H9 (cell line): Measurements from ENCODE around the gene PPP1R3C. TPM values are rescaled to one million over a fixed set of nuclear protein-coding genes. Genes with fewer than 3 reads are reported as not detected.

Experiments
- DNase-seq: peaks from one replicate; pipeline ENCODE4 v3.0.0-alpha.2; 2017
- H2AFZ ChIP-seq: one replicate; pipeline ENCODE4 v1.6.1; 2013; ENCODE audit warnings: mild to moderate bottlenecking, low read length, control low read depth, moderate library complexity
- H2AK5ac ChIP-seq: 2 replicates; pipeline ENCODE4 v1.6.1; 2013; ENCODE audit warnings: low read length, control low read depth, mixed read lengths; ENCODE audit not compliant: insufficient read length
- H2BK120ac ChIP-seq: one replicate; pipeline ENCODE4 v1.6.1; 2013; ENCODE audit warnings: low read depth, mild to moderate bottlenecking, low read length, control low read depth, inconsistent platforms; ENCODE audit not compliant: poor library complexity, severe bottlenecking
- H2BK12ac ChIP-seq: 2 replicates; pipeline ENCODE4 v1.6.1; 2013; ENCODE audit warnings: low read length, control low read depth, mixed read lengths, low read depth; ENCODE audit not compliant: insufficient read length
- H2BK15ac ChIP-seq: 2 replicates; pipeline ENCODE4 v1.6.1; 2013; ENCODE audit warnings: low read depth, low read length, control low read depth
- H2BK20ac ChIP-seq: one replicate; pipeline ENCODE4 v1.6.1; 2013; ENCODE audit warnings: low read depth, mild to moderate bottlenecking, low read length, control low read depth, inconsistent platforms; ENCODE audit not compliant: poor library complexity, severe bottlenecking
- H2BK5ac ChIP-seq: 2 replicates; pipeline ENCODE4 v1.6.1; 2013; ENCODE audit warnings: low read length, control low read depth, mixed read lengths; ENCODE audit not compliant: insufficient read length
- H3K14ac ChIP-seq: 2 replicates; pipeline ENCODE4 v1.6.1; 2013; ENCODE audit warnings: low read length, control low read depth; ENCODE audit not compliant: insufficient read depth
- H3K18ac ChIP-seq: 2 replicates; pipeline ENCODE4 v1.6.1; 2013; ENCODE audit warnings: low read depth, mild to moderate bottlenecking, mixed read lengths, low read length, control low read depth; ENCODE audit not compliant: insufficient read length
- H3K23ac ChIP-seq: 2 replicates; pipeline ENCODE4 v1.6.1; 2013; ENCODE audit warnings: low read length, control low read depth, mixed read lengths, low read depth; ENCODE audit not compliant: insufficient read length
- H3K23me2 ChIP-seq: 2 replicates; pipeline ENCODE4 v1.6.1; 2013; ENCODE audit warnings: low read depth, mild to moderate bottlenecking, mixed read lengths, low read length, control low read depth; ENCODE audit not compliant: insufficient read length, poor library complexity, severe bottlenecking
- H3K27ac ChIP-seq: 2 replicates; pipeline ENCODE4 v1.5.1; 2013; ENCODE audit warnings: low read length, control low read depth, mixed read lengths, low read depth; ENCODE audit not compliant: insufficient read length
- H3K27me3 ChIP-seq: 2 replicates; pipeline ENCODE4 v1.6.1; 2013; ENCODE audit warnings: low read length, control low read depth, inconsistent platforms; ENCODE audit not compliant: insufficient read depth
- H3K4ac ChIP-seq: 2 replicates; pipeline ENCODE4 v1.6.1; 2013; ENCODE audit warnings: low read depth, mild to moderate bottlenecking, control low read depth, inconsistent platforms, low read length, moderate library complexity
- H3K4me1 ChIP-seq: 2 replicates; pipeline ENCODE4 v1.6.1; 2013; ENCODE audit warnings: low read length, control low read depth, inconsistent platforms; ENCODE audit not compliant: insufficient read depth
- H3K4me2 ChIP-seq: 2 replicates; pipeline ENCODE4 v1.6.1; 2013; ENCODE audit warnings: low read length, control low read depth, mixed read lengths; ENCODE audit not compliant: insufficient read length, insufficient read depth
- H3K56ac ChIP-seq: 2 replicates; pipeline ENCODE4 v1.6.1; 2013; ENCODE audit warnings: low read depth, mild to moderate bottlenecking, mixed read lengths, low read length, control low read depth; ENCODE audit not compliant: insufficient read length
- H3K79me1 ChIP-seq: 2 replicates; pipeline ENCODE4 v1.6.1; 2013; ENCODE audit warnings: low read depth, mild to moderate bottlenecking, moderate library complexity, low read length, control low read depth, inconsistent platforms; ENCODE audit not compliant: insufficient read depth, poor library complexity, severe bottlenecking
- H3K79me2 ChIP-seq: 2 replicates; pipeline ENCODE4 v1.6.1; 2013; ENCODE audit warnings: low read length, control low read depth, inconsistent platforms; ENCODE audit not compliant: insufficient read depth
- H3K9ac ChIP-seq: 2 replicates; pipeline ENCODE4 v1.6.1; 2013; ENCODE audit warnings: low read length, control low read depth, mixed read lengths; ENCODE audit not compliant: insufficient read length; ENCODE audit errors: extremely low read depth
- H3K9me3 ChIP-seq: one replicate; pipeline ENCODE4 v1.6.1; 2013; ENCODE audit warnings: low read depth, low read length, inconsistent platforms; ENCODE audit not compliant: control insufficient read depth
- H3T11ph ChIP-seq: one replicate; pipeline ENCODE4 v1.6.1; 2013; ENCODE audit warnings: mild to moderate bottlenecking, low read length, control low read depth, inconsistent platforms
- H4K20me1 ChIP-seq: one replicate; pipeline ENCODE4 v1.6.1; 2013; ENCODE audit not compliant: control insufficient read depth, insufficient read length, insufficient read depth
- H4K5ac ChIP-seq: 2 replicates; pipeline ENCODE4 v1.6.1; 2013; ENCODE audit warnings: low read depth, mild to moderate bottlenecking, mixed read lengths, low read length, control low read depth; ENCODE audit not compliant: insufficient read length
- H4K8ac ChIP-seq: replicated peaks from 2 replicates; pipeline ENCODE4 v1.6.1; 2013; ENCODE audit warnings: low read length, control low read depth, mixed read lengths, low read depth; ENCODE audit not compliant: insufficient read length
- H4K91ac ChIP-seq: 2 replicates; pipeline ENCODE4 v1.6.1; 2013; ENCODE audit warnings: low read depth, mild to moderate bottlenecking, moderate library complexity, mixed read lengths, low read length, control low read depth; ENCODE audit not compliant: insufficient read length
- H3K27ac Mint-ChIP-seq, 3 experiments: 2 replicates in 2 of 3; 3 replicates in 1 of 3; pipeline ENCODE4 v1.8.0; 2020 to 2021; ENCODE audit warnings: mixed read lengths in 3 of 3, mild to moderate bottlenecking in 1 of 3, moderate library complexity in 1 of 3
- H3K27me3 Mint-ChIP-seq: 2 replicates; pipeline ENCODE4 v1.8.0; 2021; ENCODE audit warnings: low read depth, mild to moderate bottlenecking, moderate library complexity, mixed read lengths
- H3K36me3 Mint-ChIP-seq, 3 experiments: 2 replicates in 2 of 3; 3 replicates in 1 of 3; pipeline ENCODE4 v1.8.0; 2020 to 2021; ENCODE audit warnings: low read depth in 3 of 3, mixed read lengths in 3 of 3; ENCODE audit not compliant: insufficient read depth in 1 of 3
- H3K4me1 Mint-ChIP-seq, 2 experiments: 2 replicates each; pipeline ENCODE4 v1.8.0; 2020; ENCODE audit warnings: mixed read lengths in 2 of 2
- H3K4me3 Mint-ChIP-seq, 2 experiments: 2 replicates in 1 of 2; 3 replicates in 1 of 2; pipeline ENCODE4 v1.8.0; 2020 to 2021; ENCODE audit warnings: mild to moderate bottlenecking in 2 of 2, mixed read lengths in 2 of 2, moderate library complexity in 1 of 2
- H3K9me3 Mint-ChIP-seq, 2 experiments: 2 replicates in 1 of 2; 3 replicates in 1 of 2; pipeline ENCODE4 v1.8.0; 2020; ENCODE audit warnings: mild to moderate bottlenecking in 2 of 2, mixed read lengths in 2 of 2, moderate library complexity in 1 of 2
- CTCF ChIP-seq: fragments of 200-600 bp; sonication (generic); conservative IDR thresholded peaks from 3 replicates; pipeline ENCODE4 v1.8.0; 2021; ENCODE audit warnings: antibody characterized with exemption, mild to moderate bottlenecking
- WGBS: extraction: QIAGEN DNeasy Blood & Tissue Kit; methylation state at CpG from one replicate; pipeline ENCODE4 v1.1.7; 2013; ENCODE audit warnings: missing lambda C conversion rate, low lambda C conversion rate, mixed read lengths; ENCODE audit not compliant: insufficient read length; ENCODE audit errors: extremely low coverage; 5-methylcytosine and 5-hydroxymethylcytosine counted together
- total RNA-seq: library from RNA; stranded (reverse); gene quantifications from 2 replicates; pipeline ENCODE4 v1.2.1, GENCODE V29; 2021

Gene PPP1R3C
- total RNA-seq, 1 experiment from 2014 or later, result 1.2 TPM

- no peak overlapping the region for H3K9ac ChIP-seq
- no peak for TF ChIP-seq CTCF
- no peak overlapping the region for H2AK5ac ChIP-seq
- no peak overlapping the region for H3K4me2 ChIP-seq
- H3K56ac ChIP-seq, result no peak overlapping the region
- H3K36me3 Mint-ChIP-seq, result no peaks in the 10 kb centered on the region
- no peak overlapping the region for H2BK120ac ChIP-seq
- no peak overlapping the region for H4K91ac ChIP-seq
- no peak overlapping the region for H3K27ac Mint-ChIP-seq
- H3K79me1 ChIP-seq, result no peaks in the 10 kb centered on the region
- DNase-seq, result no peak
- no peak overlapping the region for H3K14ac ChIP-seq
- no peak overlapping the region for H2BK20ac ChIP-seq
- no peak overlapping the region for H4K5ac ChIP-seq
- no peaks in the 10 kb centered on the region for H3K9me3 Mint-ChIP-seq
- H3K4me1 Mint-ChIP-seq, result no peaks in the 10 kb centered on the region
- peaks cover 3% of the 10 kb centered on the region; the same call in 1 of the 2 replicates for H3K27me3 Mint-ChIP-seq
- H3K4me1 ChIP-seq, result no peaks in the 10 kb centered on the region
- H3K23ac ChIP-seq, result no peak overlapping the region
- no peak overlapping the region for H3K4ac ChIP-seq
- H3K18ac ChIP-seq, result no peak overlapping the region
- no peak overlapping the region for H3T11ph ChIP-seq
- no peaks in the 10 kb centered on the region for H3K27me3 ChIP-seq
- no peaks in the 10 kb centered on the region for H3K79me2 ChIP-seq
- H2BK15ac ChIP-seq, result no peak overlapping the region
- no peaks in the 10 kb centered on the region for H3K23me2 ChIP-seq
- H2BK12ac ChIP-seq, result no peak overlapping the region
- WGBS, result no CpG with 5 or more reads among the region's 10 CpGs
- no peak overlapping the region for H2BK5ac ChIP-seq
- H3K9me3 ChIP-seq, result no peaks in the 10 kb centered on the region
- H3K27ac ChIP-seq, result no peak overlapping the region
- H2AFZ ChIP-seq, result no peak overlapping the region
- no peaks in the 10 kb centered on the region for H4K20me1 ChIP-seq
- H4K8ac ChIP-seq, result no peak overlapping the region
- no peak overlapping the region for H3K4me3 Mint-ChIP-seq
These were observed 41.7 kb downstream of the PPP1R3C start for GRCh38 chr10:91590904-91591796.
